HFFc6 (cell line): Measurements from ENCODE around the gene TAF3. TPM values are rescaled to one million over a fixed set of nuclear protein-coding genes. Genes with fewer than 3 reads are reported as not detected.

Experiments
- DNase-seq: peaks from one replicate; pipeline ENCODE4 v3.0.0-alpha.2; 2018
- H3K27ac Mint-ChIP-seq: 2 replicates; pipeline ENCODE4 v1.8.0; 2020; ENCODE audit warnings: mild to moderate bottlenecking, mixed read lengths
- H3K27me3 Mint-ChIP-seq: 2 replicates; pipeline ENCODE4 v1.8.0; 2021; ENCODE audit warnings: mild to moderate bottlenecking, moderate library complexity, mixed read lengths; ENCODE audit not compliant: insufficient read depth
- H3K36me3 Mint-ChIP-seq: 2 replicates; pipeline ENCODE4 v1.8.0; 2021; ENCODE audit warnings: low read depth, mixed read lengths
- H3K4me1 Mint-ChIP-seq: 2 replicates; pipeline ENCODE4 v1.8.0; 2020; ENCODE audit warnings: low read depth, mixed read lengths
- H3K4me3 Mint-ChIP-seq: 2 replicates; pipeline ENCODE4 v1.8.0; 2020; ENCODE audit warnings: mild to moderate bottlenecking, moderate library complexity, mixed read lengths
- H3K9me3 Mint-ChIP-seq: 2 replicates; pipeline ENCODE4 v1.8.0; 2020; ENCODE audit warnings: mild to moderate bottlenecking, mixed read lengths
- total RNA-seq, 6 experiments: library from RNA; stranded (reverse); fragmentation: NEBNext Ultra II Directional; extraction: Animal tissue kit (Norgen Biotek cat#: 25700); gene quantifications; 2 replicates in 1 of 6; 3 replicates in 5 of 6; pipeline ENCODE4 v1.2.3, GENCODE V29; 2021
- TF ChIP-seq, protein P1 (sequence below): fragments of 200-600 bp; sonication (generic); IDR thresholded peaks from 2 replicates; pipeline ENCODE4 v1.5.0; 2021; ENCODE audit warnings: antibody characterized with exemption, mild to moderate bottlenecking

Gene TAF3
- total RNA-seq, 6 experiments from 2014 or later = 8.1 to 11.3 (median 9.7) TPM

DNA sequence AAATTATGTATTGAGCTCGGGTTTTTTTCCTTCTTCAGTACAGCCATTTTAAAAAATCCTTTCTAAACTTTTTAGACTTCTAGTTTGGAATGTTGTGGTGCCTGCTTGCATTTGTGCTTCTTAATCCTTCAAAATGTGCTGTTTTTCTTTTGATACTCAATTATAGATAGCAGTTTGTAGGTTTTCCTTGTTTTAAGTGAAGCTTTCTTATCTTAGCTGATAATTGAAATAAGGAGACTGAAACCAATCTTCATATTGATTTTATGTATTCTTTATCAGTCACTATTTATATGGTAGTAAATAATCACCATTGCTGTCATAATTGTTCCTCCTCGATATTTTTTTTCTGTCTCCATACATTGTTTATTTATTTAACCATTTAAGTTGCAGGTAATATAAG, 56.6 kb downstream of the TAF3 start:
- TF ChIP-seq, protein P1, sequence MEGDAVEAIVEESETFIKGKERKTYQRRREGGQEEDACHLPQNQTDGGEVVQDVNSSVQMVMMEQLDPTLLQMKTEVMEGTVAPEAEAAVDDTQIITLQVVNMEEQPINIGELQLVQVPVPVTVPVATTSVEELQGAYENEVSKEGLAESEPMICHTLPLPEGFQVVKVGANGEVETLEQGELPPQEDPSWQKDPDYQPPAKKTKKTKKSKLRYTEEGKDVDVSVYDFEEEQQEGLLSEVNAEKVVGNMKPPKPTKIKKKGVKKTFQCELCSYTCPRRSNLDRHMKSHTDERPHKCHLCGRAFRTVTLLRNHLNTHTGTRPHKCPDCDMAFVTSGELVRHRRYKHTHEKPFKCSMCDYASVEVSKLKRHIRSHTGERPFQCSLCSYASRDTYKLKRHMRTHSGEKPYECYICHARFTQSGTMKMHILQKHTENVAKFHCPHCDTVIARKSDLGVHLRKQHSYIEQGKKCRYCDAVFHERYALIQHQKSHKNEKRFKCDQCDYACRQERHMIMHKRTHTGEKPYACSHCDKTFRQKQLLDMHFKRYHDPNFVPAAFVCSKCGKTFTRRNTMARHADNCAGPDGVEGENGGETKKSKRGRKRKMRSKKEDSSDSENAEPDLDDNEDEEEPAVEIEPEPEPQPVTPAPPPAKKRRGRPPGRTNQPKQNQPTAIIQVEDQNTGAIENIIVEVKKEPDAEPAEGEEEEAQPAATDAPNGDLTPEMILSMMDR = no peak

DNA sequence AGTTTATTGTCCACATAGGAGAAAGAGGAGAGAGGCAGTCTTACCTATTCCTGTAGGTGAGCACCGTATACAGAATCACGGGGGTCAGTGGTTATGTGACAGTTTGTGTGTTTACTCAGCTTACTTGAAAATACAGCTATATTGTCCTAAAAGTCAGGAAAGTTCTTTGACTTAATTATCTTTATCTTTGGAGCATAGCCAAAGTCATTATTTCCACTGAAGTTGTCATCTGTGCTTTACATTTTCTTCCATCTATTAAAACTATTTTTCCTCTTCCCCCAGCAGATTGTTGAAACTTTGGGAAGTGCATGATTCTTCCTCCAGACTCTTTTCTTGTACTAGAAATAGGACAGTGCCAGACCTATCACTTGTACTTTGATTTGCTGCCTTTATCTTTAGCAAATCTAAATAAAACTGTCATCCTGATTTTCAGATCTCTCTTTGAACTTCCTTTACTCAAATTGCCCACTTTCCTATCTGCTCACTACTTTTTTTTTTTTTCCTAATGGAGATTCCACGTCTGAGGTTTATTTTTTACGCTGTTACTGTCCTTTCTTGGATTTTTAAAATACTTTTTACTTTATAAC, 58.3 kb downstream of the TAF3 start:
- no peaks in the 10 kb centered on the region for H3K9me3 Mint-ChIP-seq
- H3K27me3 Mint-ChIP-seq = no peaks in the 10 kb centered on the region
- no peak overlapping the region for H3K4me3 Mint-ChIP-seq
- H3K36me3 Mint-ChIP-seq = no peaks in the 10 kb centered on the region
- H3K4me1 Mint-ChIP-seq = no peaks in the 10 kb centered on the region
- H3K27ac Mint-ChIP-seq = no peak overlapping the region
- no peak for DNase-seq
- TF ChIP-seq, protein P1 = no peak

More for the DNA sequence above, 56.6 kb downstream of the TAF3 start:
- Mint-ChIP-seq H3K9me3 (no peaks in the 10 kb centered on the region), H3K4me3 (no peak overlapping the region), H3K27ac (no peak overlapping the region), H3K36me3 (no peaks in the 10 kb centered on the region), H3K4me1 (no peaks in the 10 kb centered on the region), H3K27me3 (no peaks in the 10 kb centered on the region)
- no peak for DNase-seq

DNA sequence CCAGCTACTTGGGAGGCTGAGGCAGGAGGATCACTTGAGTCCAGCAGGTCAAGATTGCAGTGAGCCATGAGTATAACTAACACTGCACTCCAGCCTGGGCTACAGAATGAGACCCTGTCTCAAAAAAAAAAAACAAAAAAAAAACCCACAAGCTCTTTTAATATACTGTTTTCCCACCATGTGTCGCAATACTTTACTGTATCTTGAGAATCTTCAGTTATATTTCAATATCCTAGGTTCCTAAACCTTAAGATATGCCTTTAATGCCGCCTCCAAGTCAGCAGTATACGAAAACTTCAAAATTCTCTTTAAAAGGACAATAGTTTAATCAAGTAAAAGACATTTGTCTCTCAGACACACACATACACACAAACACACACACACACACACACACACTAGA, 62.8 kb downstream of the TAF3 start:
- Mint-ChIP-seq H3K9me3 (no peaks in the 10 kb centered on the region), H3K4me1 (no peaks in the 10 kb centered on the region), H3K27me3 (no peaks in the 10 kb centered on the region), H3K36me3 (no peaks in the 10 kb centered on the region), H3K4me3 (no peak overlapping the region), H3K27ac (no peak overlapping the region)
- DNase-seq = no peak
- TF ChIP-seq, protein P1 = no peak

DNA sequence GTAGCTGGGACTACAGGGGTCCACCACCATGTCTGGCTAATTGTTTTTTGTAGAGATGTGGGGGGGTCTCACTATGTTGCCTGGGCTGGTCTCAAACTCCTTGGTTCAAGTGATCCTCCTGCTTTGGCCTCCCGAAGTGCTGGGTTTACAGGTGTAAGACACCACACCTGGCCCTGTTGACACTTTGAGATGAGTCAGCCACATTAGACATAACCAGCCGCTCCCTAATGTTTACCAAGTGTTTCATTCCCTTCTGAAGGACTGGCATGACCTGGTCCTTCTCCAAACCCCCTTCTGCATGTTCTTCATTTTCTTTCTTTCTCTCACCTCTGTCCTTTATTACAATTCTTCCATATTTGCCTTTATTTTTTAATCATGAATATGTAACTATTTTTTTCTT, 67.8 kb downstream of the TAF3 start:
- Mint-ChIP-seq H3K9me3 (no peaks in the 10 kb centered on the region), H3K27ac (no peak overlapping the region), H3K36me3 (no peaks in the 10 kb centered on the region), H3K27me3 (no peaks in the 10 kb centered on the region), H3K4me3 (no peak overlapping the region), H3K4me1 (peaks cover 13% of the 10 kb centered on the region)
- DNase-seq = no peak
- TF ChIP-seq, protein P1 = no peak

DNA sequence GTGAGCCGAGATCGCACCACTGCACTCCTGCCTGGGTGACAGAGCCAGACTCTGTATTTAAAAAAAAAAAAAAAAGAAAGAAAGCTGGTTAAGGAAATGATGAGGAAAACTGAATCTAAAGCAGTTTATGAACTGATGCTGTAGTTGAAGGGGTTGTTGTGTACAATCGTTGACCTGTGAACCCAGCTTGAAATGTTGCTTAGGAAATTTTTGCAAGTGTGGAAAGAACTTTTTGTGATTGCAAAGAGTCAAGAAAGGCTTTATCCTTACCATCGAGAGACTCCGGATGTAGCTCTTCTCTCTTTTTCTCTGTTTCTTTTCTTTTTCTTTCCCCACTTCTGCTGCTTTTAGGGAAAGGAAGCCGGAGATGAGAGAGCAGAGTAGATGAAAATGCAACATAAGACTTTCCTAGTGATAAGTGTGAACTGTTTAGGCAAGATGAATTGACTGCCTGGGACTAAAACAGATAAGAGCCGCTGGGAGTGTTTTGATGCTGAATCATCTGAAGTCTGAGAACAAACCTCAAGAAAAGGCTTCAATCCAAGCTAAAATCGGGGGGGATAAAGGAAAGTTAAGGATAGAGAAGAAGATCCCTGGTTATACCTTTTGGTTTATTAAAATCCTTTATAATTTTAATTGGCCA, 69.0 kb downstream of the TAF3 start:
- no peak overlapping the region for H3K27ac Mint-ChIP-seq
- no peaks in the 10 kb centered on the region for H3K9me3 Mint-ChIP-seq
- H3K4me3 Mint-ChIP-seq = no peak overlapping the region
- peak; percentile 15 for DNase-seq
- no peaks in the 10 kb centered on the region for H3K36me3 Mint-ChIP-seq
- TF ChIP-seq, protein P1 = no peak
- H3K4me1 Mint-ChIP-seq = peaks cover 18% of the 10 kb centered on the region
- H3K27me3 Mint-ChIP-seq = no peaks in the 10 kb centered on the region
